Activated CD8-positive, alpha-beta memory T cell treated with anti-CD3 and anti-CD28 coated beads, Interleukin-2, amount 50 U/mL, for 4 hours (primary cell): Measurements from ENCODE around the gene VPS35.

Experiments
- DNase-seq: peaks from one replicate; pipeline ENCODE4 v3.0.0-alpha.2; 2020

The VPS35 gene

GRCh38 chr16:46688654-46689364, at the start of gene VPS35:
VPS35 (minus strand) TSS chr16:46689178; CDS start chr16:46689133, 45 bp downstream.
- DNase-seq: peak; percentile 100

GRCh38 chr16:46737621-46738214, 48.7 kb upstream of the VPS35 start:
- no peak for DNase-seq

- no peak for DNase-seq
These were observed 47.7 kb upstream of the VPS35 start for GRCh38 chr16:46736695-46737094.

- DNase-seq: no peak
These were observed 44.4 kb upstream of the VPS35 start for GRCh38 chr16:46733319-46733830.

- no peak for DNase-seq
These were observed 43.6 kb upstream of the VPS35 start for GRCh38 chr16:46732561-46732960.

- DNase-seq: no peak
These were observed 42.9 kb upstream of the VPS35 start for GRCh38 chr16:46731691-46732555.

- no peak for DNase-seq
These were observed 42.1 kb upstream of the VPS35 start for GRCh38 chr16:46730801-46731690.

GRCh38 chr16:46730126-46730525, 41.1 kb upstream of the VPS35 start:
- DNase-seq: no peak

DNA sequence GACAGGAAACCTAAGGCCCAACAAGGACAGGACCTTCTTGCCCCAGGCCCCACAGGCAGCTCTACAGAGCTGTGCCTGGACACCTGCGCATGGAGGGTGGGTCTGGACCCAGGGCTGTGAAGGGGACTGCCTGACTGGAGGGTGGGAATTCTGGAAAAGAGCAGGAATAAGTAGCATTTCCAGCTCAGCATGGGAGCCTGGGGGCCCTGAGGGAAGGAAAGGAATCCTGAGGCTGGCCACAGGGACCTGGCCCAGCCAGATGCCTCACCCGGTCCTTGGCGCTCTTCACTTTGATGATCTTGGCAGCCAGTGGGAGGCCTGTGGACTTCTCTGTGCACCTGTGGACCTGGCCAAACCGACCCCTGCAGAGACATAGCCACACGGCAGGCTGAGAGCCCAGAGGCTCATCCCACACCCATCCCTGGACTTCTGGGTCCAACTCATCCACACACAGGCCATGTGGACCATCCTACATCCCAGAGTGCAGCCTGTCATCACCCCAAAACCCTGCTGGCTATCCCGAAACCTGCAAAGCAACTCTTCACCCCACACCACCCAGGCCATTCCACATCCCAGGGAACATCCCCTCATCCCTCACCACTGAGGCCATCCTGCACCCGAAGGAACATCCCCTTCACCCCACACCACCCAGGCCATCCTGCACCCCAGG, 40.5 kb upstream of the VPS35 start:
- DNase-seq: no peak

GRCh38 chr16:46728806-46729205, 39.8 kb upstream of the VPS35 start:
- DNase-seq: no peak

GRCh38 chr16:46727630-46728029, 38.7 kb upstream of the VPS35 start:
- no peak for DNase-seq

- no peak for DNase-seq
These were observed 38.2 kb upstream of the VPS35 start for GRCh38 chr16:46727184-46727583.

DNA sequence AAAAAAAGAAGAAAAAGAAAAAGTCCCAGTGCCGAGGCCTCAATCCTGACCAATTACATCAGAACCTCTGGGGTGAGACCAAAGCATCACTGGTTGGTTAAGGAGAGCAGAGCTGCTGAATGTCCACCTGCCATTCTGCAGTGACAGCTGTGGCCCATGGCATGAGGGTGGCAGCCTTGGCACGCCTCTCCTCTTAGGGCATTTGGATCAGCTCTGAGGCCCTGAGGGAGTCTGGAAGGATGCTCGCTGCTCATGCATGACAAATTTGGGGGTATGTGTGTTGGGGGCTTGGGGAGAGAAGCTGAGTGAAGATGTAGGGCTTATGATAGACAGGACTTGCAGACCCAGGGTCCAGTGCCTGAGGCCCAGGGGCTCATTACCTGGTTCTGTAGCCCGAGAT, 32.9 kb upstream of the VPS35 start:
- no peak for DNase-seq

- DNase-seq: no peak
These were observed 31.6 kb upstream of the VPS35 start for GRCh38 chr16:46720619-46721018.

DNA sequence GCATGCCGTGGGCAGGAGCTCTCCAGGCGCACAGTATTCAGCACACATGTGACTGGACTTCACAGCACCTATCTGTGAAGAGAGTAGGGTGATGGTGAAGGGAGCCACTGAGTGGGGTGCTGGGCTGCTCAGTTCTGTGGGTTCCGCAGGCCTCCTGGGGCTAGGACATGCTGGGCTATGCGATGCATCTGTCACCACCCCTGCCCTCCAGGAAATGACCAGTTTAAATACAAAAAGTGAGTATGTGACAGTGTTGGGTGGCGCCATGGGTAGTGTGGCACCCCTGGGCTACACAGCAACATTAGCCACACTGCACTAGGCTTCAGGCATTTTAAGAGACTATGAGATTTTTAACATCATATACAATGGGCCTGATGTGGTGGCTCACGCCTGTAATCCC, 30.6 kb upstream of the VPS35 start:
- DNase-seq: no peak

DNA sequence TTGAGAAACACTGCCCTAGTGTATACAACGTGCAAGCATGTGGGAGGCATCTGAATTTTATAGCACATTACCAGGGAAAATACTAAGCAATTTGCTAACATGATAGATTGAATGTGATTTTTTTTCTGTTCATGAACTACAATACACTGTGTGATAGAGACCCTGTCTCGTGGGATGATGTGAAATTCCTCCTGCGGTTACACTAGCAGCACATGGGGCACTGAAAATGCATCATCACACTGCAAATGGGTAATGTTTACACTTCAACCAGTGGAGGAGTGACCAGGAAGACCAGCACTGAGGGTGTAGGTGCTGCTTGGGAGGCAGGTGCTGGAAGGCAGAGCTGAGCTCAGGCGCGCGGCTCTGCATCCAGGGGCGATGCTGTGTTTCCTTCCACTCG, 29.2 kb upstream of the VPS35 start:
- no peak for DNase-seq

GRCh38 chr16:46717692-46718091, 28.7 kb upstream of the VPS35 start:
- DNase-seq: no peak

DNA sequence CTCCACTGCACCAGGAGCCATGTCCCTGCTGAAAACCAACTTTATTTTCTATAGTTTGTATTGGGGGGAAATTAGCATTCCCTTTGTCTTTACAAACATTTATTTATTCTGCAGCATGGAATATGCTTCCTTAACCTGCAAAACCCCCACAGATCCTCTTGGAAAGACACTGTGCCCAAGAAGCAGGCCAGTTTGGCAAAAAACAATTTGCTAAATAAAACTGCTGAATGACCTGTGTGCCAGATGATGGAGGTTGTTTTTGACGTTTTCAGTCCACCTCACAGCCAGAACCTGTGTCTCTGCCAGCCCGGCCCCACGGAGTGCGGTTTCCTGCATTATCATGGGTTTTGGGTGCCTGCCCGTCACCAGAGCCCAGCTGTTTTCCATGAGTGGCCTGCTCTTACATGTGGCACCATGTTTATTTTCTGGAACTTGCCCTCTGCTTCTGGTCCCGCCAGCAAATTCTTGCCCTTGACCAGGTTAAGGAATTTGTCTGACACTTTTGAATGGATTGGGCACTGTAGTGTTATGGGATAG, 26.9 kb upstream of the VPS35 start:
- DNase-seq: no peak

DNA sequence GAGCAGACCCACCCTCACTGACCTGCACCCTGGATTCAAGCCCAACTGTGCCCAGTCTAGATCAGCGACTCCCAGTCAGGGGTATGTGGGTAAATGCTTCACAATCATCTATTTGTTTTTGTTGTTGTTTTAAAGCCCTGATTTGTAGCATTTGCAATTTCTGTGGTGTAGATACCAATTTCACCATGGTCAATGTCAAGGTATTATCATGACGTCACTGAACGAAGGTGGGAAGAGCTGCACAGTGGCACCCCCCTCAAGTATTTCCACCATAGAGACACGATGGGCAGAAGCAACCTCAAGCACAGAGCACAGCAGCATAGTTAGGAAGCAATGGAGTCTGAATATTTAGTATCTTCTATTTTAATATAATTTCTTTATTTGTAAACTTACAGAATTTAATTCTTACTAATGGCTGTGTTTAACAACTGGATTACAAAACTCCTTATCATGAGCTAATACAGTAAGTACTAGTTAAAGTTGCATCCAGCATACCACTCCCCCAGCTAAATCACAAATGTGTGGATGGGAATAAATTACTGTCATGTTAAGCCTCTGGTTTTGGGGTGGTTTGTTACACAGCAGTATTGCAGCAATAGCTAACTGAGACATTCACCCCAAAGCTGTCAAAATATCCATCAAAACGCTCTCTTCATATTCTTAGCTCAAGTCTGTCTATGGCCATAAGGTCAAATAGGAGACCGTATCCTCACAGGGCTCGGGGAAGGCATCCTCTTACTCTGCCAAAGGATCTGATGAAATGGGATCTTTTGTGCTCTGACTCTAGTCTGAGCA, 26.0 kb upstream of the VPS35 start:
- no peak for DNase-seq

GRCh38 chr16:46713634-46714033, 24.7 kb upstream of the VPS35 start:
- no peak for DNase-seq

DNA sequence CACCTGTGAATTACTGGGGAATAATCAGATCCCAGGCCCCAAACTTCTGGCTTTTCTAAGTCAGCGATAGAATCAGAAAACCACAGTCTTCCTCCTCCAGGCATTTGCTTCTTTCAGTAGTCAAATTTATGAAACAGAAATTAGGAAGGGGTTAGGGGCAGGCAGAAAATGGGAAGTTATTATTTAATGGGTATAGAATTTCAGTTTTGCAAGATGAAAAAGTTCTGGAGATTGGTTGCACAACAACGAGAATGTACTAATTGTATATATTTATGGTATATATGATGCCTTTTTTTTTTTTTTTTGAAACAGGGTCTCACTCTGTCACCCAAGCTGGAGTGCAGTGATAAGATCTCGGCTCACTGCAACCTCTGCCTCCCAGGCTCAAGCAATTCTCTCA, 23.9 kb upstream of the VPS35 start:
- no peak for DNase-seq
